ENCODE results near the gene AEN. TPM values are rescaled to one million over a fixed set of nuclear protein-coding genes. Genes with fewer than 3 reads are reported as not detected.
"Not testable (repeated sequence)": the region's sequence is repeated elsewhere in the genome, so short reads cannot be mapped to it uniquely, and the experiment has no call there.

AEN gene
- total RNA-seq, 2 donors from 2014 or later = 99.4 to 155 TPM

GRCh38 chr15:88630141-88630721, 9.1 kb downstream of the AEN start:
- H3K27ac Mint-ChIP-seq = peak overlapping the region; percentile 85
- no peaks in the 10 kb centered on the region for H3K27me3 Mint-ChIP-seq (ENCODE audit: low read depth)
- DNase-seq = no peak
- peak overlapping the region; percentile 6 to 23 for H3K4me3 Mint-ChIP-seq
- peaks cover 96% of the 10 kb centered on the region for H3K4me1 Mint-ChIP-seq (ENCODE audit: low read depth)
- peak in 1 of 2 donors; percentile 30 for ATAC-seq (replicated peaks in 1 of 2)
- no peaks in the 10 kb centered on the region for H3K9me3 Mint-ChIP-seq
- peaks cover 14 to 40% of the 10 kb centered on the region in 2 donors for H3K36me3 Mint-ChIP-seq (ENCODE audit: insufficient read depth in 2 of 2)

DNA sequence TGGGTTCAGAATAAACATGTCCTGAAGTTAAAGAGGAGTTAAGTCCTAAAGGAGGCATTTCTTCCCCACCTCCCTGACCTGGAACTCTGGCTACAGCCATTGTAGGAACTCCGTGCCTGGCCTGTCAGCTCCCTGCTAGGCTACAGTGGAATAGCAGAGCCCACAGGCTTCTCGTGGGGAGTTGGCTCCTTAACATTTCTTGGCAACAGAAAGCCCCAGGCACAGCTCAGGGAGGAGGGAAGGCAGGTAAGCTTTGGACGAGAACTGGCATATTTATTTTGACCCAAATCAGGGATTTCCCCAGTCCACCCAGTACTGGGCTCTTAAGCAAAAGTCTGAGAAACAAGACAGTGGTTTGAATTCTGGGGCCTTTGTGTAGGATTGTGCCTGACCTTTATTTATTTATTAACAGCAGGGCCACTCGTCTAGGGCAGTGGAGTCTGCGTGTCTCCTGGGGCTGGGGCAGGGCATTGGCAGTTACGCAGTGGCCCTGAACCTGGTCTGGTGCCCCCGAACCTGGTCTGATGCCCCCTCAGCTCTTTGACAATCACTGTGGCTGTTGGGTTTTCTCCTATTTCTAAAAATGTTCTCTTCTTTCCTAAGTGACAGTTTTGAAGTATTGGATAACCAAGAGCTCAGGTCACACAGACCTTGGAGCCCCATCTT, 9.8 kb downstream of the AEN start:
- H3K27me3 Mint-ChIP-seq (ENCODE audit: low read depth) = no peaks in the 10 kb centered on the region
- no peak overlapping the region for H3K4me3 Mint-ChIP-seq
- DNase-seq = no peak
- H3K9me3 Mint-ChIP-seq = no peaks in the 10 kb centered on the region
- no peak for ATAC-seq (replicated peaks in 1 of 2)
- peak overlapping the region; percentile 65 for H3K27ac Mint-ChIP-seq
- H3K36me3 Mint-ChIP-seq (ENCODE audit: insufficient read depth in 2 of 2) = peaks cover 14 to 40% of the 10 kb centered on the region in 2 donors
- H3K4me1 Mint-ChIP-seq (ENCODE audit: low read depth) = peaks cover 97% of the 10 kb centered on the region

GRCh38 chr15:88631464-88632028, 10.4 kb downstream of the AEN start:
- peaks cover 14 to 40% of the 10 kb centered on the region in 2 donors for H3K36me3 Mint-ChIP-seq (ENCODE audit: insufficient read depth in 2 of 2)
- H3K4me1 Mint-ChIP-seq (ENCODE audit: low read depth) = peaks cover 98% of the 10 kb centered on the region
- no peaks in the 10 kb centered on the region for H3K27me3 Mint-ChIP-seq (ENCODE audit: low read depth)
- DNase-seq (no peak), ATAC-seq (replicated peaks in 1 of 2) (no peak)
- no peak overlapping the region for H3K4me3 Mint-ChIP-seq
- H3K9me3 Mint-ChIP-seq = no peaks in the 10 kb centered on the region
- H3K27ac Mint-ChIP-seq = peak overlapping the region; percentile 38

- not testable (repeated sequence) for H3K9me3 Mint-ChIP-seq; H3K4me3 Mint-ChIP-seq; ATAC-seq (replicated peaks in 1 of 2); H3K27me3 Mint-ChIP-seq (ENCODE audit: low read depth); DNase-seq
- H3K4me1 Mint-ChIP-seq (ENCODE audit: low read depth) = peaks cover 98% of the 10 kb centered on the region
- H3K27ac Mint-ChIP-seq = peak overlapping the region; percentile 91
- peaks cover 9 to 33% of the 10 kb centered on the region in 2 donors for H3K36me3 Mint-ChIP-seq (ENCODE audit: insufficient read depth in 2 of 2)
These were observed 11.7 kb downstream of the AEN start for GRCh38 chr15:88632797-88633196.

- Mint-ChIP-seq H3K4me1 (ENCODE audit: low read depth) (peaks cover 98% of the 10 kb centered on the region), H3K27ac (peak overlapping the region; percentile 74), H3K27me3 (ENCODE audit: low read depth) (no peaks in the 10 kb centered on the region), H3K4me3 (no peak overlapping the region), H3K36me3 (ENCODE audit: insufficient read depth in 2 of 2) (peaks cover 8 to 27% of the 10 kb centered on the region in 2 donors), H3K9me3 (no peaks in the 10 kb centered on the region)
- ATAC-seq (replicated peaks in 1 of 2) (no peak), DNase-seq (no peak)
These were observed 13.3 kb downstream of the AEN start for GRCh38 chr15:88634449-88634848.

DNA sequence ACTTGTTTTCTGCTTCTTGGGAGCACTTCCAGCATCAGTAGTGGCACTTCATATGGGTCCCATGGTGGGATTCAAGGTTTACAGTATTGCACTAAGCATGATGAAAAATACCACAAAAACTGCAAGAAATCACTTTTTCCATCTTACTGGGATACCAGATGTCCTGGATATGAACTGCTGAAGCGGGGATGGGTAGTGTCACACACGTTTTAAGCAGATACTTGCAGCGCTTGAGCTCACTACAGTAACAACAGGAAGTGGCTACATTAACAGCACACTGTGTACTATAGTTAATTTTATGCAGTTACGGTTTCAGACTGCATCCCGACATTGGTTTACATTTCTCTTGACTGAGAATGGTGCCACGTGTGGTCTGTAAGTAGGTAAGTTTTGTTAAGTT, 14.2 kb downstream of the AEN start:
- no peaks in the 10 kb centered on the region for H3K27me3 Mint-ChIP-seq (ENCODE audit: low read depth)
- ATAC-seq (replicated peaks in 1 of 2) (peak; percentile 27 to 30), DNase-seq (peak in 1 of 2 donors; percentile 44)
- H3K27ac Mint-ChIP-seq = peak overlapping the region; percentile 82
- peaks cover 98% of the 10 kb centered on the region for H3K4me1 Mint-ChIP-seq (ENCODE audit: low read depth)
- H3K4me3 Mint-ChIP-seq = peak overlapping the region; percentile 75 to 97
- H3K9me3 Mint-ChIP-seq = no peaks in the 10 kb centered on the region
- H3K36me3 Mint-ChIP-seq (ENCODE audit: insufficient read depth in 2 of 2) = peaks cover 8 to 27% of the 10 kb centered on the region in 2 donors

GRCh38 chr15:88636050-88636449, 14.9 kb downstream of the AEN start:
- DNase-seq = peak; percentile 71 to 73
- Mint-ChIP-seq H3K27ac (peak overlapping the region; percentile 82), H3K4me3 (peak overlapping the region; percentile 75 to 97), H3K27me3 (ENCODE audit: low read depth) (no peaks in the 10 kb centered on the region), H3K36me3 (ENCODE audit: insufficient read depth in 2 of 2) (peaks cover 10 to 29% of the 10 kb centered on the region in 2 donors), H3K4me1 (ENCODE audit: low read depth) (peaks cover 95% of the 10 kb centered on the region), H3K9me3 (no peaks in the 10 kb centered on the region)
- ATAC-seq (replicated peaks in 1 of 2) = peak; percentile 14 to 32

- H3K4me1 Mint-ChIP-seq (ENCODE audit: low read depth) = peaks cover 94% of the 10 kb centered on the region
- peak overlapping the region; percentile 75 to 97 for H3K4me3 Mint-ChIP-seq
- DNase-seq = no peak
- no peaks in the 10 kb centered on the region for H3K9me3 Mint-ChIP-seq
- ATAC-seq (replicated peaks in 1 of 2) = no peak
- H3K27me3 Mint-ChIP-seq (ENCODE audit: low read depth) = no peaks in the 10 kb centered on the region
- H3K27ac Mint-ChIP-seq = peak overlapping the region; percentile 82
- H3K36me3 Mint-ChIP-seq (ENCODE audit: insufficient read depth in 2 of 2) = peaks cover 10 to 24% of the 10 kb centered on the region in 2 donors
These were observed 15.5 kb downstream of the AEN start for GRCh38 chr15:88636654-88637053.

- Mint-ChIP-seq H3K36me3 (ENCODE audit: insufficient read depth in 2 of 2) (peaks cover 10 to 26% of the 10 kb centered on the region in 2 donors), H3K4me1 (ENCODE audit: low read depth) (peaks cover 94% of the 10 kb centered on the region), H3K4me3 (peak overlapping the region; percentile 75 to 97), H3K27ac (peak overlapping the region; percentile 82), H3K27me3 (ENCODE audit: low read depth) (no peaks in the 10 kb centered on the region), H3K9me3 (no peaks in the 10 kb centered on the region)
- DNase-seq = no peak
- no peak for ATAC-seq (replicated peaks in 1 of 2)
These were observed 16.3 kb downstream of the AEN start for GRCh38 chr15:88637436-88637835.

DNA sequence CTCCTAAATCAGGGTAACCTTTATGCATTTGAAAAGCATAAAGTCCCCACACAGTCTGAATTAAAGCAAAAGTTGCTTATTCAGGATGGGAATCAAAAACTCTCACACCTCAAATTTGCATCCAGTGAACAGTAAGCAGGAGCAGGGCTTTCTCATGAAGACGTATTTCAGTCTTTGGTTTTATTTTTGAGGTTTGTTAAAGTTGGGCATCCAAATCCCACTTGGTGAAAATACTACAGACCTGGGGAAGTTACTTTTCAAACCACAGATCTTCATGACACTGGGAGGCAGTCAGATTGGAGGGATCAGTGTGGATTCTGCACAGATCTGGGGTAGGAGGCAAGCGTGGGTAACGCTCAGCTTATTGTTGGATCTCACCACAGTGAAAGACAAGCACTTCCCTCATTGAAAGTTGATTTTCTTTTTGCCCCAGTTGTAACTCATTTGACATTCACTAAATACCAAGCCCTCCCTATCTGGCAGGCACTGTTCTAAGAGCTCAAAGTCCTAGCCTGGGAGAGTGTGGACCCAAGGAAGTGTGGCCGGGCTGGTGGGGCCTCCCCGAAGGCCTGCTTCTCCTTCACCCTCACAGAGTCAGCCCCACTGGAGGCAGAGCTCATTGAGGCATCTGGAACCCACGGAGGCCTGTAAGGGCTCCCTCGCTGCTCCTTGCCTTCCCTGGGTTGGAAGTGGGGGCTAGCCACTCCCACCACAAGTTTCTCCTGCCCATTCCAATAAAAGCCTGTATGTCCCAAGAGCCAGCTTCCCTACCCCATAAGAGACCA, 16.9 kb downstream of the AEN start:
- no peaks in the 10 kb centered on the region for H3K9me3 Mint-ChIP-seq
- DNase-seq (no peak), ATAC-seq (replicated peaks in 1 of 2) (peak in 1 of 2 donors; percentile 0)
- peak overlapping the region; percentile 75 to 97 for H3K4me3 Mint-ChIP-seq
- no peaks in the 10 kb centered on the region for H3K27me3 Mint-ChIP-seq (ENCODE audit: low read depth)
- H3K27ac Mint-ChIP-seq = peak overlapping the region; percentile 82
- H3K4me1 Mint-ChIP-seq (ENCODE audit: low read depth) = peaks cover 91% of the 10 kb centered on the region
- H3K36me3 Mint-ChIP-seq (ENCODE audit: insufficient read depth in 2 of 2) = peaks cover 10 to 26% of the 10 kb centered on the region in 2 donors

DNA sequence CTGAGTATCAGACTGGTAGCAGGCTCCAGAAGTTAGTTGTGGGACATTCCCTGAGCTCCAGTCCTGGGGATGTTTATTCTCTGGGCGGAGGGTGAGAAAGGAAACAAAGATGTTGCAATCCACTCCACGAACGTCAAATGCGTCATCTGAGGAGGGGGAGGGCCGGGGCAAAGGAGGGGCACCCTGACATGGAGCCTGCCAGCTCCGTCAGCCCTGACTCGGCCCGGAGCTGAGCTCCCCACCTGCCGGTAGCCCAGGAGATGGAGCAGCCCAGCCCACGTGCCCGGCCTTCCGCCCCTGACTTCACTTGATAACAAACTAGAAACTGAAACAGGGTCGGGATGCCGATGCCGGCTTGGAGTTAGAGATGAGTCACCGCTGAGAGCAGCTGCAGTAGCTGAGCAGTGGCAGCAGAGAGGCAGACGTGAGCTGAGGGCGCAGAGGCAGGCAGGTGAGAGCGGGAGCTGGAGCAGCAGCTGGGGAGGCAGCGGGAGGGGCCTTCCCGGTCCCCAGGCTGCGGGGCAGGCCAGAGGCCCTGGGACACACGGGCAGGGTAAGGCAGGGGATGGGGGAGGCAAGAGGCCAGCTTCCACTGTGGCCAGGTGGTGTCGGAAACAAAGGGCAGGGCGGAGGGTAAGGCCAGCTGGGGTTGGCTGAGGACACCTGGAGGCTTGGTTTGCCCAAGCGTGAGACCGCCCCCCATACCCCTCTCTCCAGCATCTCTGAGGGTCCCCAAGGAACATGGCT, 17.7 kb downstream of the AEN start, which contains the start of gene ISG20:
Gene ISG20 (plus strand): TSS at position 391 of the 747 bp plus-strand sequence. CDS start 351 bp downstream, at position 742.
- no peaks in the 10 kb centered on the region for H3K9me3 Mint-ChIP-seq
- peaks cover 85% of the 10 kb centered on the region for H3K4me1 Mint-ChIP-seq (ENCODE audit: low read depth)
- ATAC-seq (replicated peaks in 1 of 2) (peak; percentile 84 to 87), DNase-seq (peak; percentile 95 to 98)
- peak within 1 kb of the TSS; percentile 99 for H3K27ac Mint-ChIP-seq
- no peaks in the 10 kb centered on the region for H3K27me3 Mint-ChIP-seq (ENCODE audit: low read depth)
- peaks cover 11 to 19% of the 10 kb centered on the region in 2 donors for H3K36me3 Mint-ChIP-seq (ENCODE audit: insufficient read depth in 2 of 2)
- H3K4me3 Mint-ChIP-seq = peak within 1 kb of the TSS; percentile 75 to 97

GRCh38 chr15:88641959-88642452, 20.9 kb downstream of the AEN start:
- Mint-ChIP-seq H3K36me3 (ENCODE audit: insufficient read depth in 2 of 2) (peaks cover 15 to 18% of the 10 kb centered on the region in 2 donors), H3K27me3 (ENCODE audit: low read depth) (no peaks in the 10 kb centered on the region), H3K4me1 (ENCODE audit: low read depth) (peaks cover 73% of the 10 kb centered on the region)

More at GRCh38 chr15:88641959-88642452, 20.9 kb downstream of the AEN start:
- Mint-ChIP-seq H3K4me3 (peak overlapping the region; percentile 31 to 74), H3K9me3 (no peaks in the 10 kb centered on the region), H3K27ac (peak overlapping the region; percentile 31)
- no peak for ATAC-seq (replicated peaks in 1 of 2)
- DNase-seq = no peak

Measured in activated T-cell treated with anti-CD3 and anti-CD28 coated beads, Interleukin-2, amount 50 U/mL, for 72 hours (primary cell).